Testis (tissue), 3 donors: ENCODE data around the gene MED12L. TPM values are rescaled to one million over a fixed set of nuclear protein-coding genes. Genes with fewer than 3 reads are reported as not detected.

Source experiments
- DNase-seq: peaks from one replicate; pipeline ENCODE4 v3.0.0-alpha.2; 2019
- H3K27ac ChIP-seq, 2 donors: fragments of 200-600 bp; sonication (generic); one replicate each; pipeline ENCODE4 v1.5.1; 2019
- H3K27me3 ChIP-seq: fragments of 200-600 bp; sonication (generic); one replicate; pipeline ENCODE4 v1.5.1; 2019
- H3K36me3 ChIP-seq: fragments of 200-600 bp; sonication (generic); one replicate; pipeline ENCODE4 v1.5.1; 2017; ENCODE audit warnings: low read depth; ENCODE audit errors: missing control alignments
- H3K4me1 ChIP-seq: fragments of 200-600 bp; sonication (generic); one replicate; pipeline ENCODE4 v1.5.1; 2019
- H3K4me3 ChIP-seq, 2 donors: fragments of 200-600 bp; sonication (generic); one replicate each; pipeline ENCODE4 v1.5.1; 2017 to 2019
- H3K9me3 ChIP-seq: fragments of 200-600 bp; sonication (generic); one replicate; pipeline ENCODE4 v1.5.1; 2017
- POLR2A ChIP-seq: fragments of 450-650 bp; IDR thresholded peaks from one replicate; pipeline ENCODE4 v1.6.1; 2017; ENCODE audit warnings: antibody characterized with exemption, mild to moderate bottlenecking, moderate library complexity
- WGBS, 2 donors: methylation state at CpG; one replicate each; pipeline ENCODE4 v1.1.5; 2018; 5-methylcytosine and 5-hydroxymethylcytosine counted together
- intact Hi-C: fragments of 100-400 bp; cut with DNase I; formaldehyde crosslinking; loops from one replicate; pipeline ENCODE4 v1.15.1; 2023; ENCODE audit warnings: low total_unique reads
- polyA plus RNA-seq: library from polyadenylated mRNA; stranded (reverse); fragments of 350-450 nt; fragmentation: Illumina TruSeq; extraction: RNeasy Lipid Tissue Mini Kit (QIAGEN cat#74804); gene quantifications from one replicate; pipeline ENCODE4 v1.2.3, GENCODE V29; 2014; ENCODE audit warnings: low read depth, low replicate concordance; ENCODE audit not compliant: insufficient read depth
- total RNA-seq, 2 donors: library from RNA; depleted of rRNA; stranded (reverse); fragments of >200 nt; gene quantifications; one replicate each; pipeline ENCODE4 v1.2.3, GENCODE V29; 2016
- TF ChIP-seq, protein P1 (sequence below), 3 experiments: fragments of 450-650 bp in 2 of 3; fragments of 200-600 bp in 1 of 3; sonication (generic) in 1 of 3; IDR thresholded peaks; one replicate each; pipeline ENCODE4 v1.5.1; 2016 to 2019; ENCODE audit warnings: antibody characterized with exemption in 3 of 3, mild to moderate bottlenecking in 2 of 3, moderate library complexity in 1 of 3

Gene MED12L
- total and polyA plus RNA-seq, 3 donors from 2014 or later, result 10.3 to 18.5 (median 10.4) TPM

GRCh38 chr3:151276038-151276686 is 190.7 kb downstream of the MED12L start:
- no peak for DNase-seq
- H3K4me1 ChIP-seq, result no peaks in the 10 kb centered on the region
- TF ChIP-seq POLR2A, result no peak
- TF ChIP-seq, protein P1, sequence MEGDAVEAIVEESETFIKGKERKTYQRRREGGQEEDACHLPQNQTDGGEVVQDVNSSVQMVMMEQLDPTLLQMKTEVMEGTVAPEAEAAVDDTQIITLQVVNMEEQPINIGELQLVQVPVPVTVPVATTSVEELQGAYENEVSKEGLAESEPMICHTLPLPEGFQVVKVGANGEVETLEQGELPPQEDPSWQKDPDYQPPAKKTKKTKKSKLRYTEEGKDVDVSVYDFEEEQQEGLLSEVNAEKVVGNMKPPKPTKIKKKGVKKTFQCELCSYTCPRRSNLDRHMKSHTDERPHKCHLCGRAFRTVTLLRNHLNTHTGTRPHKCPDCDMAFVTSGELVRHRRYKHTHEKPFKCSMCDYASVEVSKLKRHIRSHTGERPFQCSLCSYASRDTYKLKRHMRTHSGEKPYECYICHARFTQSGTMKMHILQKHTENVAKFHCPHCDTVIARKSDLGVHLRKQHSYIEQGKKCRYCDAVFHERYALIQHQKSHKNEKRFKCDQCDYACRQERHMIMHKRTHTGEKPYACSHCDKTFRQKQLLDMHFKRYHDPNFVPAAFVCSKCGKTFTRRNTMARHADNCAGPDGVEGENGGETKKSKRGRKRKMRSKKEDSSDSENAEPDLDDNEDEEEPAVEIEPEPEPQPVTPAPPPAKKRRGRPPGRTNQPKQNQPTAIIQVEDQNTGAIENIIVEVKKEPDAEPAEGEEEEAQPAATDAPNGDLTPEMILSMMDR (IDR thresholded peaks at IDR 0.05), result no peak
- H3K27ac ChIP-seq, result no peak overlapping the region
- no peaks in the 10 kb centered on the region for H3K9me3 ChIP-seq
- H3K27me3 ChIP-seq, result no peaks in the 10 kb centered on the region
- intact Hi-C loops, result no loop called here
- H3K4me3 ChIP-seq, result no peak overlapping the region
- H3K36me3 ChIP-seq, result no peaks in the 10 kb centered on the region
- whole genome bisulfite sequencing, 2 donors, result 87 to 90% methylated on average over 2 of the region's 2 CpGs

DNA sequence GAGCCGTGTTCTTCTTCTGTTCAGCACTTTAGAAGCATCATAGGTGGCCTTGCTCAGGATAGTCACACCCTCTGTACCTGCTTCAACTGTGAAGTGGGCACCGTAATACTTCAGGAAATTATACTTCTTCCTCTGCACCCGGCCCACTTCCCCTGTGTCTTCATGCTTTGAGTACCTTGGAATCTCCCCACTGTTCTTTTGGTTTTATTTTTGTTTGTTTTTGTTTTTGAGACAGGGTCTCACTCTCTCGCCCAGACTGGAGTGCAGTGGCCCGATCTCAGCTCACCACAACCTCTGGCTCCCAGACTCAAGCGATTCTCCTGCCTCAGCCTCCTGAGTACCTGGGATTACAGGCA is 191.2 kb downstream of the MED12L start:
- intact Hi-C loops, result no loop called here
- Histone ChIP-seq H3K9me3 (no peaks in the 10 kb centered on the region), H3K27me3 (no peaks in the 10 kb centered on the region), H3K36me3 (no peaks in the 10 kb centered on the region), H3K27ac (no peak overlapping the region), H3K4me3 (no peak overlapping the region), H3K4me1 (no peaks in the 10 kb centered on the region)
- no peak for DNase-seq
- TF ChIP-seq, protein P1 (IDR thresholded peaks at IDR 0.05), result no peak
- no peak for TF ChIP-seq POLR2A
- 89% methylated on average over 6 of the region's 6 CpGs for WGBS, 2 donors

GRCh38 chr3:151278230-151278629 is 192.8 kb downstream of the MED12L start, which contains the start of gene P2RY14:
Gene P2RY14, minus strand, starts transcription at chr3:151278542. Its CDS starts 64,226 bp downstream, at chr3:151214316.
- no peaks in the 10 kb centered on the region for H3K36me3 ChIP-seq
- H3K4me1 ChIP-seq, result no peaks in the 10 kb centered on the region
- WGBS, 2 donors, result 78 to 79% methylated on average over 4 of the region's 4 CpGs
- TF ChIP-seq, protein P1 (IDR thresholded peaks at IDR 0.05), result no peak
- TF ChIP-seq POLR2A, result no peak
- H3K27ac ChIP-seq, result no peak within 1 kb of the TSS
- no peaks in the 10 kb centered on the region for H3K9me3 ChIP-seq
- intact Hi-C loops, result no loop called here
- no peak within 1 kb of the TSS for H3K4me3 ChIP-seq
- DNase-seq, result no peak
- H3K27me3 ChIP-seq, result no peaks in the 10 kb centered on the region

GRCh38 chr3:151281671-151282324 is 196.3 kb downstream of the MED12L start:
- DNase-seq, result no peak
- Histone ChIP-seq H3K4me1 (peaks cover 7% of the 10 kb centered on the region), H3K9me3 (no peaks in the 10 kb centered on the region), H3K36me3 (no peaks in the 10 kb centered on the region), H3K4me3 (no peak overlapping the region), H3K27ac (no peak overlapping the region), H3K27me3 (no peaks in the 10 kb centered on the region)
- TF ChIP-seq, protein P1 (IDR thresholded peaks at IDR 0.05), result no peak
- TF ChIP-seq POLR2A, result no peak
- 91% methylated on average over 9 of the region's 9 CpGs for WGBS, 2 donors
- intact Hi-C loops, result no loop called here

- no peak for DNase-seq
- peaks cover 7% of the 10 kb centered on the region for H3K4me1 ChIP-seq
- no peaks in the 10 kb centered on the region for H3K27me3 ChIP-seq
- intact Hi-C loops, result no loop called here
- 26 to 39% methylated on average over 1 of the region's 1 CpG for WGBS, 2 donors
- no peak overlapping the region for H3K4me3 ChIP-seq
- TF ChIP-seq POLR2A, result no peak
- TF ChIP-seq, protein P1 (IDR thresholded peaks at IDR 0.05), result peak; percentile 53 to 69 (median 69)
- H3K36me3 ChIP-seq, result no peaks in the 10 kb centered on the region
- no peaks in the 10 kb centered on the region for H3K9me3 ChIP-seq
- H3K27ac ChIP-seq, result no peak overlapping the region
Measured at GRCh38 chr3:151282921-151283320, 197.5 kb downstream of the MED12L start.
